GM19438 (cell line): Measurements from ENCODE around the gene TMEM43.

Experiments used
- ATAC-seq: cut with Tn5 transposase; IDR thresholded peaks from one replicate; pipeline ENCODE4 v1.9.1; 2021; ENCODE audit warnings: low read depth; ENCODE audit not compliant: unreplicated experiment

TMEM43 gene

GRCh38 chr3:14135581-14135980 lies 10.7 kb downstream of the TMEM43 start:
- no peak for ATAC-seq

GRCh38 chr3:14137004-14137403 lies 12.2 kb downstream of the TMEM43 start:
- no peak for ATAC-seq

- no peak for ATAC-seq
Observed at GRCh38 chr3:14137445-14137844, 12.6 kb downstream of the TMEM43 start.

- ATAC-seq = no peak
Observed at GRCh38 chr3:14138109-14138877, 13.4 kb downstream of the TMEM43 start.

GRCh38 chr3:14138878-14139655 lies 14.2 kb downstream of the TMEM43 start:
- ATAC-seq = no peak

GRCh38 chr3:14139771-14140170 lies 14.9 kb downstream of the TMEM43 start:
- no peak for ATAC-seq

- ATAC-seq = no peak
Observed at GRCh38 chr3:14140668-14141067, 15.8 kb downstream of the TMEM43 start.

- ATAC-seq = no peak
Observed at GRCh38 chr3:14141144-14141543, 16.3 kb downstream of the TMEM43 start.

- ATAC-seq = no peak
Observed at GRCh38 chr3:14141602-14142341, 16.9 kb downstream of the TMEM43 start.

GRCh38 chr3:14142567-14143270 lies 17.9 kb downstream of the TMEM43 start:
- no peak for ATAC-seq

GRCh38 chr3:14143271-14144225 lies 18.7 kb downstream of the TMEM43 start:
- ATAC-seq = no peak

GRCh38 chr3:14144423-14145075 lies 19.7 kb downstream of the TMEM43 start:
- peak; percentile 80 for ATAC-seq

- ATAC-seq = no peak
Observed at GRCh38 chr3:14145236-14145635, 20.4 kb downstream of the TMEM43 start.

GRCh38 chr3:14145670-14146380 lies 21.0 kb downstream of the TMEM43 start:
- ATAC-seq = no peak

- no peak for ATAC-seq
Observed at GRCh38 chr3:14146381-14147065, 21.7 kb downstream of the TMEM43 start.

- no peak for ATAC-seq
Observed at GRCh38 chr3:14147066-14147435, 22.2 kb downstream of the TMEM43 start.

- no peak for ATAC-seq
Observed at GRCh38 chr3:14147617-14148016, 22.8 kb downstream of the TMEM43 start.
